HL-60/S4 treated with phorbol 12-myristate 13-acetate at 8.2 ng/mL for 4 days and 3 days (cell line): ENCODE data around the gene CRTAC1.

Experiments used
- in situ Hi-C: fragments of 300-500 bp; cut with MboI; formaldehyde crosslinking; loops from 2 replicates; pipeline ENCODE4 v1.15.0; 2022; ENCODE audit warnings: low sequenced_read_pairs

Gene CRTAC1

GRCh38 chr10:97904018-97904381, 126.4 kb downstream of the CRTAC1 start:
- in situ Hi-C loops, result loop anchor here (25.0 kb wide), 1 partner anchor 133 kb away; the partner anchor contains the start of gene CRTAC1

GRCh38 chr10:97903128-97904017, 127.0 kb downstream of the CRTAC1 start:
- in situ Hi-C loops, result loop anchor here (25.0 kb wide), 1 partner anchor 134 kb away; the partner anchor contains the start of gene CRTAC1

GRCh38 chr10:97901381-97901780, 129.0 kb downstream of the CRTAC1 start:
- in situ Hi-C loops, result loop anchor here (25.0 kb wide), 1 partner anchor 136 kb away; the partner anchor contains the start of gene CRTAC1

GRCh38 chr10:97898429-97898828, 132.0 kb downstream of the CRTAC1 start:
- in situ Hi-C loops, result no loop called here

- in situ Hi-C loops, result no loop called here
These were observed 133.6 kb downstream of the CRTAC1 start for GRCh38 chr10:97896756-97897358.

DNA sequence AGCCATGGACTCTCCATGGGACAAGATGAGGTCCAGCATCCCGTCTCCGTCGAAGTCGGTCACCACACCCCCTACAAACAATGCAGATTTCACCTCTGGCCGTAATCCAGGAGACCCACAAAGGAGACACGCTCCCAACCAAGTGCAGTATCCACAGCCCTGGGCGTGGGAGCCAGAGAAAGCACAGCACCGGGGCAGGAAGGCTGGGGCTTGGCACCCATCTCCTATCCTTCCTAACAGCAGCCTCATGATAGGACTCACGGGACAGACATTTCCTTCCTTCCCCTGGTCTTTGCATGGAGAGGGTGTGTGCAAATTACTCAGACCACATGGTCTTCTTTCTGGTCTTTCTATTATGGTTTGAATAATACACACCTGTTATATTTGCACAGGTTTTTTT, 134.5 kb downstream of the CRTAC1 start:
- in situ Hi-C loops, result no loop called here

DNA sequence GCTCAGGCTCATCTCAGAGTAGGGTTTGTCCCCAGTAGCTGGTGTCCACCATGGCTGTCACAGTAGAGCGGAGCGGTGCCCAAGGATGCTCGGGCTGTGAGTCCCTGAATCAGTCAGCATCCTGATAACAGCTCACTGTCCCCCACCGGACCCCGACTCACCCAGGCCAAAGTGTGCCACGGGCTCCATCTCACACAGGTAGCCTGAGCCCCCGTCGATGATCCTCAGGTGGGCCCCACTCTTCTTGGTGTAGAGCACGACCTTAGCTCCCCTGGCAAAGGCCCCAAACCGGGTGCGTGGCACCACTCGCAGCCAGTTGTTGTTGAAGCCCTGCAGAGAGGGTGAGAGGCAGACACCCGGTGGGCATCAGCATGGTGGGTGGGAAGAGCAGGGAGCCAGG, 135.3 kb downstream of the CRTAC1 start:
- in situ Hi-C loops, result no loop called here

GRCh38 chr10:97894092-97894491, 136.3 kb downstream of the CRTAC1 start:
- in situ Hi-C loops, result no loop called here

GRCh38 chr10:97892939-97893338, 137.5 kb downstream of the CRTAC1 start:
- in situ Hi-C loops, result no loop called here

- in situ Hi-C loops, result no loop called here
These were observed 137.9 kb downstream of the CRTAC1 start for GRCh38 chr10:97892506-97892905.

DNA sequence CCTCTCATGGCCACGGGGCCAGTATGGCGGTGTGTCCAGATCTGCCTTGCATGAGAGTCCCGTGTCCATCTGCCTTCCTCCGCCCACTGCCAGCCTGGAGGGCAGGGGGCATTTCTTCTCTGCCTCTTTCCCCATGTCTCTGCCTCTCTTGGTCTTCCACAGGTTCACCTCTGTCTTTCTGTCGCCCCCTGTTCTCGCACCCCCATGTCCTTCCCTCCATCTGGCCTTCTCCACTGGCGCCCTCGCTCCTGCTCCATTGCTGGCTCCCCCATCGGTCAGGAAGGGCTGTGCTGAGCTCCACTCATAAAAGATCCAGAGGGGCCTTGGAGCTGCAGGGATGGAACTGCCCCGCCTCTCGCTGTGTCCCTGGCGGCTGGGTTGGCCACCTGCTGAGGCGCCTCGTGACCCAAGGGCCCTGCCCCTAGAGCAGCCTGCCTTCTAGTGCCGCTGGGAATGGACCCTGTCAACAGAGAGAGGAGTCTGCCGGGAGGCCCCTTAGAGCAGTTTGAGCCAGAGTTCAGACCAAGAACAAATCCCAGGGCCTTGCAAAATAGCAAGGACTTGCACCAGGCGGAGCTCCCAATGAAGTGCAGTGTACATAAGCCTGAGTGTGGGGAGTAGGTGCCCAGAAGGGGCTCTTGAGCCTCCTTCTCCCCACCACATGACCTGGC, 138.8 kb downstream of the CRTAC1 start:
- in situ Hi-C loops, result no loop called here

DNA sequence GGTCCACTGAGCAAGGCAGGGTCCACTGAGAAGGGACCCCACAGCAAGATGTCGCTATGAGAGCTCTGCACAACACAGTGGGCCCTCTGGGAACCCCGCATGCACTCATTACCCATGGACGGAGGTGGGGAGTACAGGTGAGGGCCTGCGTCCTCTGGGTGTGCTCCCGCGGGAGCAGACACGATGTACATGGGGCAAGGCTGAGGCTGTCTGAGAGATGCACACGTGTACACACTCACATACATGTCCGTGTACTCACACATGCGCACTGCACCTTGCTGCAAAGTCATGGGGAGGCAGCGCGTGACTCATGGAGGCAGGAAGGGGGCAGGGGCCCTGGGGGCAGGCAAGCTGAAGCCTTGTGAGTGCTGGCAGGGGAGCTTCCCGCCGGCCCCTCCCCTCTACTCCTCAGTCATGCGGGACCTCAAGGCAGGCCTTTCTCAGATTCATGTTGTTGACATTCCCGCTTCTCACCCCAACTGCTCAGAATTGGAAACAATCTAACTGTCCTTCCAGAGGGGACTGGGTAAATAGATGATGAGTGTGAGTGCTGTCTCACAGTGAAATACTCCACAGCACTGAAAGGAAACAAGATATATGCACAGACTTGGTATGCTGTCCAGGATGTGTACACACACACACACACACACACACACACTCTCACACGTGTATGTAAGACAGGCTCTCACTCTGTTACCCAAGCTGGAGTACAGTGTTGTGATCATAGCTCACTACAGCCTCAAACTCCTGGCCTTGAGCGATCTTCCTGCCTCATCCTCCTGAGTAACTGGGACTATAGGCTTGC, 140.8 kb downstream of the CRTAC1 start:
- in situ Hi-C loops, result no loop called here

DNA sequence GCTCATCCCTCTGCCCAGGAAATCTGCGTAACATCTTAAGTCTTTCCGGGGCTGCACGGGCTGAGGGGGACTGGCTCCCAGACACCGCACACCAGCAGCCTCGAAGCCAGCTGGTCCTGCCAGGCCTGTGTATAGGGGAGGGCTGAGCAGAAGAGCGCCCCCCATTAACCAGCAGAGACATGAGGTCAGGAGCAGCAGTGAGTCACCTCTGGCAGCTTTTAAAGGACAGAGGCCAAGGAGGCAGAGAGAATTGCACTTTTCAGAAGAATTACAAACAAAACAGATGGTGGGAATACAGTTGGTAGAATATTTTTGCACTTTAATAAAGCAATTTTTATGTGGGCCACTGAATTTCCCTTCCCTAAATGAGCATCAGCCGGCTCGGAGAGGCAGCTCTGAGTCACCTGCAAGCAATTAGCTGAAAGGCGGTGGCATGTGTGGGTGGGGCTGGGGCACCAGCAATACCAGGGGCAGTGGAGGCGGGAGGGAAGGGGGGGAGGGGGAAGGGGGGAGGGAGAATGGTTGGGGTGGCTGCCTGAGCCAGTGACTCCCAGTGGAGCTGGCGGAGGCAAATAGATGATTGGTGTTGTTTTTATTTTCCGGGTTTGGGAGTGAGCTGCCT, 141.7 kb downstream of the CRTAC1 start:
- in situ Hi-C loops, result no loop called here

- in situ Hi-C loops, result no loop called here
These were observed 142.3 kb downstream of the CRTAC1 start for GRCh38 chr10:97888134-97888533.

GRCh38 chr10:97887399-97887798, 143.0 kb downstream of the CRTAC1 start:
- in situ Hi-C loops, result no loop called here

DNA sequence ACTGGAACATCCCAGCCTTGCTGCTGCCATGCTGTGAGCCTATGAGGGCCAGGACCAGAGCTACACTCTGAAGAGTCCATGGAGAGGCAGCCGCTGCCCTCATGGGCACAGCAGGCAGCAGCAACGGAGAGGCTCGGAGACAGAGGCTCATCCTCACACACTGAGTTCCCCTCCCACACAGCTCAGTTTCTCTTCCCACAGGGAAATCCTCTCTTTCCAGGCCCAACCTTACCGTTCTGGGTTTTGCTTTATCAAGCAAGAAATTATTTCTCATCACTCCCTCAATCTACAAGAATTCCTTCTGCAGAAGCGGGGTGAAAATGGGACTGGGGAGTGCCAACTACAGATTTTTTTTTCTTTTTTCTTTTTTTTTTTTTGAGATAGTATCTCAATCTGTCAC, 144.1 kb downstream of the CRTAC1 start:
- in situ Hi-C loops, result no loop called here

GRCh38 chr10:97883092-97883485, 147.3 kb downstream of the CRTAC1 start:
- in situ Hi-C loops, result no loop called here

DNA sequence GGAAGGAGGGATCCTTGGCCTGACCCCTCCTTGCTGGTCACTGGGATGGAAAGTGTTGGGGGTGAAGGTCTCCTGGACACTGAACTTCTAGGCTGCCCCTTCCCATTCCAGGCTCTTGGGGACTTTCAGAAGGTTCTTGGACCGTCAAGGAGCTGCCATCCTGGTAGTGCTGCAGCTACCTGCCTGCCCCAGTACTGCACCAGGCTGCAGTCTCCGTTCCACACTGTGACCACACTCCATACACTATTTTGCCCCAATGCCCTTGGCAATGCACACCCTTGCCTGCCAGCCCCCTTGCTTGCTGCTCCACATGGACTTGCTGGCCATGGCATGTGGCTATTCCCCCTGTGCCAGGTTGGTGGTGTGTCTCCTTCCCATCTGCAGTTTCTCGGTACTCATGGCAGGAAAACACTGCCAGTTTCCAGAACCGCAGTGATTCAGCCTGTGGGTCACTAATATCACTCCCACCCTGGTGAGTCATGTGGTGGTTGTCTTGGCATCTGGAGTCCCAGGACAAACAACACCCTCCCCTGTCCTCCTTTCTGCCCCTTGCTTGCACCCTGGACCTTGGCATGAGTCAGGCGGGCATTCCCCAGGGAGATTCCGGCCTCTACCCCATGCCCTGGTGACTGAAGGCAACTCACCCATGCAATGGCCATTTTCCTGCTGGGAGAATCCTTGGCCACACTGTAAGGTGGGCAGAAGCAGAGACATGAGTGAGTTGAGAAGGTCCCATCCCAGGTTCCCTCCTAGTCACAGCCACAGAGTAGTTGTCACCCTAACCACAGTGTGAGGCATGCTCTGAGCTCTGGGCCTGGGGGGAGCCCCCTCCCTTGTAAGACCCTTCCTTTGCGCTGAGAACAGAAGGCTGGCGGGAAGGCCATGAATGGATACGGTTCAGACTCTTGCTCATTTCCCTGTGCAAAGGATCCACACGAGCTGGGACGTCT, 148.0 kb downstream of the CRTAC1 start:
- in situ Hi-C loops, result no loop called here

GRCh38 chr10:97880109-97880508, 150.3 kb downstream of the CRTAC1 start:
- in situ Hi-C loops, result no loop called here
